ENCODE measurements around the gene NRN1L.

NRN1L gene

DNA sequence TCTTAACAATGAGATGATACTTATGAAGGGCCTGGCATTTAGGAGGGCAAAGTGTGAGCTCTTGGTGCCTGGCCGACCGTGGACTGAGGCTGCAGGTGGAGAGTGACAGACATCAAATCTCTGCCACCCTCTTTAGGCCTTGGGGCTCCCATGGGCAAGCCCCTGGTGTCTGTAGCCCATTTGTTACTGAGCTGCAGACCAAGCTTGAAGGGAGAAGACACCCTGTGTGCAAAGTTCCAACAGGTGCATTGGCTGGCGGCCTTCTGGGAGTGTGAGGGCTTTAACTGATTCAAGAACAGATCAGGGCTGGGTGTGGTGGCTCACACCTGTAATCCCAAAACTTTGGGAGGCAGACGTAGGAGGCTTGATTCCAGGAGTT, 47.8 kb downstream of the NRN1L start:
- no peaks in the 10 kb centered on the region for H3K4me1 ChIP-seq (ENCODE audit: insufficient read depth, poor library complexity, severe bottlenecking)
- no peak for DNase-seq (ENCODE audit: low spot score)
- no peaks in the 10 kb centered on the region for H3K9me3 ChIP-seq (ENCODE audit: severe bottlenecking)
- H3K4me3 ChIP-seq (ENCODE audit: severe bottlenecking): no peak overlapping the region
- TF ChIP-seq, protein P1, sequence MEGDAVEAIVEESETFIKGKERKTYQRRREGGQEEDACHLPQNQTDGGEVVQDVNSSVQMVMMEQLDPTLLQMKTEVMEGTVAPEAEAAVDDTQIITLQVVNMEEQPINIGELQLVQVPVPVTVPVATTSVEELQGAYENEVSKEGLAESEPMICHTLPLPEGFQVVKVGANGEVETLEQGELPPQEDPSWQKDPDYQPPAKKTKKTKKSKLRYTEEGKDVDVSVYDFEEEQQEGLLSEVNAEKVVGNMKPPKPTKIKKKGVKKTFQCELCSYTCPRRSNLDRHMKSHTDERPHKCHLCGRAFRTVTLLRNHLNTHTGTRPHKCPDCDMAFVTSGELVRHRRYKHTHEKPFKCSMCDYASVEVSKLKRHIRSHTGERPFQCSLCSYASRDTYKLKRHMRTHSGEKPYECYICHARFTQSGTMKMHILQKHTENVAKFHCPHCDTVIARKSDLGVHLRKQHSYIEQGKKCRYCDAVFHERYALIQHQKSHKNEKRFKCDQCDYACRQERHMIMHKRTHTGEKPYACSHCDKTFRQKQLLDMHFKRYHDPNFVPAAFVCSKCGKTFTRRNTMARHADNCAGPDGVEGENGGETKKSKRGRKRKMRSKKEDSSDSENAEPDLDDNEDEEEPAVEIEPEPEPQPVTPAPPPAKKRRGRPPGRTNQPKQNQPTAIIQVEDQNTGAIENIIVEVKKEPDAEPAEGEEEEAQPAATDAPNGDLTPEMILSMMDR (IDR thresholded peaks at IDR 0.05; ENCODE audit: poor library complexity, severe bottlenecking): no peak
- peaks cover 23% of the 10 kb centered on the region for H3K36me3 ChIP-seq (ENCODE audit: low read depth)
- no peak overlapping the region for H3K27ac ChIP-seq (ENCODE audit: poor library complexity, severe bottlenecking)
- ATAC-seq (ENCODE audit: low read depth): no peak
- no peaks in the 10 kb centered on the region for H3K27me3 ChIP-seq (ENCODE audit: insufficient read depth, poor library complexity, severe bottlenecking)

- ATAC-seq (ENCODE audit: low read depth) (no peak), DNase-seq (ENCODE audit: low spot score) (no peak)
- H3K4me1 ChIP-seq (ENCODE audit: insufficient read depth, poor library complexity, severe bottlenecking): no peaks in the 10 kb centered on the region
- H3K27ac ChIP-seq (ENCODE audit: poor library complexity, severe bottlenecking): no peak overlapping the region
- peaks cover 10% of the 10 kb centered on the region for H3K36me3 ChIP-seq (ENCODE audit: low read depth)
- H3K4me3 ChIP-seq (ENCODE audit: severe bottlenecking): no peak overlapping the region
- no peaks in the 10 kb centered on the region for H3K9me3 ChIP-seq (ENCODE audit: severe bottlenecking)
- TF ChIP-seq, protein P1 (IDR thresholded peaks at IDR 0.05; ENCODE audit: poor library complexity, severe bottlenecking): no peak
- H3K27me3 ChIP-seq (ENCODE audit: insufficient read depth, poor library complexity, severe bottlenecking): no peaks in the 10 kb centered on the region
Observed at GRCh38 chr16:67933805-67934204, 49.1 kb downstream of the NRN1L start.

DNA sequence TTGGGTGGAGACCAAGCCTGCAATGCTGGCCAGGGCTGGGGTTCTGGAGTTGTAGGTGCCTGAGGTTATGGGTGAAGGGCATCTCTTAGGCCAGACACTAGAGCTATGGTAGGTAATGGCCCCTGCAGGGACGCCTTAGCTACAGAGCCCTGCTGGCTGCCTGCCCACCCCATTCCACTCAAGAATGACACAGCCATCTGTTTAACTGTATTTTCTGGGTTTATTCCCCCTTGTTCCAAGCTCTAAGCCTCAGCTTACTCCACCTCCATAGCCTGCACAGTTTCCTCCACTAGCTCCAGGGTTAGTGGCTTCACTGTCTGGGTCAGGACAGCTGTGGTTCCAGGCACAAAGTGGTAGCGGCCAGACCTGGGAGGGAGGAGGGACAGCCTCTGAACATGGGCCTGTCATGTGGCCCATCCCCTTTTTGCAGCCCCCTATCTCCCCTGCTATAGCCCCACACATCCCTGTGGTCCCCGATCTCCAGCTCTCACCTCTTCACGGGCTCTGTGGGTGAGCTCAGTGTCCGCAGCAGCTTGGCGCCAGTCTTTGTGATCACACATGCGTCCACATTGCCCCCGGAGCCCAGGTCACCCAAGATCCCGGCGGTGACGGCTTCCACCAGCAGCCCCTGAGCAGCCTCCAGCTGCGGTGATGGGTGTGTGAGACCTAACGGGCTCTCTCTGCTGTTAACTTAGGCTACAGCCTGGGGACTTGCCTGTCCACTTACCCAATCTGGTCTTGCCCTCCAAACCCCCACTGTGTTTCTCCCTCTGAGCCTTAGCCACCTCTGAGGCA, 49.8 kb downstream of the NRN1L start:
- Histone ChIP-seq H3K27me3 (ENCODE audit: insufficient read depth, poor library complexity, severe bottlenecking) (no peaks in the 10 kb centered on the region), H3K9me3 (ENCODE audit: severe bottlenecking) (no peaks in the 10 kb centered on the region), H3K4me1 (ENCODE audit: insufficient read depth, poor library complexity, severe bottlenecking) (no peaks in the 10 kb centered on the region), H3K36me3 (ENCODE audit: low read depth) (peaks cover 3% of the 10 kb centered on the region), H3K27ac (ENCODE audit: poor library complexity, severe bottlenecking) (no peak overlapping the region), H3K4me3 (ENCODE audit: severe bottlenecking) (peak overlapping the region; percentile 67)
- ATAC-seq (ENCODE audit: low read depth) (no peak), DNase-seq (ENCODE audit: low spot score) (no peak)
- TF ChIP-seq, protein P1 (IDR thresholded peaks at IDR 0.05; ENCODE audit: poor library complexity, severe bottlenecking): no peak

GRCh38 chr16:67935101-67935401, 50.4 kb downstream of the NRN1L start:
- DNase-seq (ENCODE audit: low spot score): no peak
- TF ChIP-seq, protein P1 (IDR thresholded peaks at IDR 0.05; ENCODE audit: poor library complexity, severe bottlenecking): no peak
- no peaks in the 10 kb centered on the region for H3K36me3 ChIP-seq (ENCODE audit: low read depth)
- peak overlapping the region; percentile 67 for H3K4me3 ChIP-seq (ENCODE audit: severe bottlenecking)
- H3K9me3 ChIP-seq (ENCODE audit: severe bottlenecking): no peaks in the 10 kb centered on the region
- no peak overlapping the region for H3K27ac ChIP-seq (ENCODE audit: poor library complexity, severe bottlenecking)
- ATAC-seq (ENCODE audit: low read depth): no peak; the same call in 2 of the 3 replicates
- H3K4me1 ChIP-seq (ENCODE audit: insufficient read depth, poor library complexity, severe bottlenecking): no peaks in the 10 kb centered on the region
- H3K27me3 ChIP-seq (ENCODE audit: insufficient read depth, poor library complexity, severe bottlenecking): no peaks in the 10 kb centered on the region

- H3K27me3 ChIP-seq (ENCODE audit: insufficient read depth, poor library complexity, severe bottlenecking): no peaks in the 10 kb centered on the region
- no peaks in the 10 kb centered on the region for H3K4me1 ChIP-seq (ENCODE audit: insufficient read depth, poor library complexity, severe bottlenecking)
- peak overlapping the region; percentile 67 for H3K4me3 ChIP-seq (ENCODE audit: severe bottlenecking)
- H3K36me3 ChIP-seq (ENCODE audit: low read depth): no peaks in the 10 kb centered on the region
- peak overlapping the region; percentile 82 for H3K27ac ChIP-seq (ENCODE audit: poor library complexity, severe bottlenecking)
- peak; percentile 99 for DNase-seq (ENCODE audit: low spot score)
- ATAC-seq (ENCODE audit: low read depth): peak; percentile 90
- TF ChIP-seq, protein P1 (IDR thresholded peaks at IDR 0.05; ENCODE audit: poor library complexity, severe bottlenecking): no peak
- no peaks in the 10 kb centered on the region for H3K9me3 ChIP-seq (ENCODE audit: severe bottlenecking)
Observed at GRCh38 chr16:67935402-67936123, 50.9 kb downstream of the NRN1L start.
